ENCODE data around the gene PIGR. TPM values are rescaled to one million over a fixed set of nuclear protein-coding genes. Genes with fewer than 3 reads are reported as not detected.

PIGR gene
- total RNA-seq, 1 experiment from 2014 or later: not detected

- TF ChIP-seq EZH2phosphoT487 (IDR thresholded peaks at IDR 0.05; ENCODE audit: borderline replicate concordance, low read length) (no peak), CTCF (conservative IDR thresholded peaks at IDR 0.05; ENCODE audit: low read depth, low read length) (no peak), EZH2 (IDR thresholded peaks at IDR 0.05; ENCODE audit: low read length, unreplicated experiment) (no peak)
- Histone ChIP-seq H4K20me1 (ENCODE audit: low read length) (no peaks in the 10 kb centered on the region), H3K36me3 (ENCODE audit: low read depth, low read length) (no peaks in the 10 kb centered on the region), H3K4me1 (ENCODE audit: insufficient read depth, low read length) (no peaks in the 10 kb centered on the region), H3K9ac (ENCODE audit: low read length) (no peak overlapping the region), H3K27ac (ENCODE audit: low read length) (no peak overlapping the region), H3K9me3 (ENCODE audit: low read length) (no peaks in the 10 kb centered on the region), H3K4me2 (ENCODE audit: low read length) (no peak overlapping the region), H2AFZ (ENCODE audit: low read length) (no peak overlapping the region), H3K79me2 (ENCODE audit: low read length) (no peaks in the 10 kb centered on the region), H3K9me2 (replicated peaks; ENCODE audit: low read length) (no peaks in the 10 kb centered on the region), H3K27me3 (ENCODE audit: low read length) (peaks cover 19% of the 10 kb centered on the region; the same call in 1 of the 2 replicates), H3K4me3 (ENCODE audit: low read length) (no peak overlapping the region), H3F3A (ENCODE audit: low read length, unreplicated experiment) (no peaks in the 10 kb centered on the region)
- POLR2A ChIA-PET (ENCODE audit: unreplicated experiment): no interaction called here
- DNase-seq (no peak), ATAC-seq (no peak)
- intact Hi-C loops (cut with micrococcal nuclease): no loop called here
- CTCF ChIA-PET: no interaction called here
- BruUV-seq (replicated peaks): no TSS peak
These were observed 1.6 kb downstream of the PIGR start for GRCh38 chr1:206944703-206945102.

GRCh38 chr1:206941766-206942418, 4.4 kb downstream of the PIGR start:
- Histone ChIP-seq H3K9me3 (ENCODE audit: low read length) (no peaks in the 10 kb centered on the region), H3F3A (ENCODE audit: low read length, unreplicated experiment) (no peaks in the 10 kb centered on the region), H3K9ac (ENCODE audit: low read length) (no peak overlapping the region), H3K9me2 (replicated peaks; ENCODE audit: low read length) (no peaks in the 10 kb centered on the region), H3K4me1 (ENCODE audit: insufficient read depth, low read length) (no peaks in the 10 kb centered on the region), H4K20me1 (ENCODE audit: low read length) (no peaks in the 10 kb centered on the region), H3K79me2 (ENCODE audit: low read length) (no peaks in the 10 kb centered on the region), H3K4me2 (ENCODE audit: low read length) (no peak overlapping the region), H2AFZ (ENCODE audit: low read length) (no peak overlapping the region), H3K36me3 (ENCODE audit: low read depth, low read length) (no peaks in the 10 kb centered on the region), H3K4me3 (ENCODE audit: low read length) (no peak overlapping the region), H3K27me3 (ENCODE audit: low read length) (peaks cover 19% of the 10 kb centered on the region; the same call in 1 of the 2 replicates), H3K27ac (ENCODE audit: low read length) (no peak overlapping the region)
- intact Hi-C loops (cut with micrococcal nuclease): no loop called here
- no peak for ATAC-seq
- no TSS peak for BruUV-seq (replicated peaks)
- TF ChIP-seq EZH2 (IDR thresholded peaks at IDR 0.05; ENCODE audit: low read length, unreplicated experiment) (no peak), EZH2phosphoT487 (IDR thresholded peaks at IDR 0.05; ENCODE audit: borderline replicate concordance, low read length) (no peak), CTCF (conservative IDR thresholded peaks at IDR 0.05; ENCODE audit: low read depth, low read length) (no peak)
- no peak for DNase-seq
- ChIA-PET POLR2A (ENCODE audit: unreplicated experiment) (no interaction called here), CTCF (no interaction called here)

- ATAC-seq (no peak), DNase-seq (no peak)
- Histone ChIP-seq H3K9me3 (ENCODE audit: low read length) (no peaks in the 10 kb centered on the region), H3K4me3 (ENCODE audit: low read length) (no peak overlapping the region), H3K27ac (ENCODE audit: low read length) (no peak overlapping the region), H2AFZ (ENCODE audit: low read length) (no peak overlapping the region), H3K9ac (ENCODE audit: low read length) (no peak overlapping the region), H4K20me1 (ENCODE audit: low read length) (no peaks in the 10 kb centered on the region), H3K4me2 (ENCODE audit: low read length) (no peak overlapping the region), H3K9me2 (replicated peaks; ENCODE audit: low read length) (no peaks in the 10 kb centered on the region), H3K4me1 (ENCODE audit: insufficient read depth, low read length) (no peaks in the 10 kb centered on the region), H3K79me2 (ENCODE audit: low read length) (no peaks in the 10 kb centered on the region), H3K27me3 (ENCODE audit: low read length) (peaks cover 19% of the 10 kb centered on the region; the same call in 1 of the 2 replicates), H3F3A (ENCODE audit: low read length, unreplicated experiment) (no peaks in the 10 kb centered on the region), H3K36me3 (ENCODE audit: low read depth, low read length) (no peaks in the 10 kb centered on the region)
- POLR2A ChIA-PET (ENCODE audit: unreplicated experiment): no interaction called here
- TF ChIP-seq CTCF (conservative IDR thresholded peaks at IDR 0.05; ENCODE audit: low read depth, low read length): no peak
- TF ChIP-seq EZH2phosphoT487 (IDR thresholded peaks at IDR 0.05; ENCODE audit: borderline replicate concordance, low read length): no peak
- TF ChIP-seq EZH2 (IDR thresholded peaks at IDR 0.05; ENCODE audit: low read length, unreplicated experiment): no peak
- intact Hi-C loops (cut with micrococcal nuclease): no loop called here
- CTCF ChIA-PET: no interaction called here
- no TSS peak for BruUV-seq (replicated peaks)
These were observed 5.7 kb downstream of the PIGR start for GRCh38 chr1:206940588-206940936.

Measured in PC-3 (cell line).